Upper lobe of left lung (tissue), 4 donors: ENCODE results near the gene PDXP.

Source experiments
- CTCF ChIP-seq, 6 experiments: fragments of 450-650 bp in 4 of 6; fragments of 200-600 bp in 2 of 6; sonication (generic) in 2 of 6; IDR thresholded peaks; one replicate each; pipeline ENCODE4 v1.5.1; 2016 to 2019; ENCODE audit warnings: antibody characterized with exemption in 6 of 6
- EP300 ChIP-seq, 4 donors: sonication (generic); formaldehyde crosslinking; IDR thresholded peaks; one replicate each; pipeline ENCODE4 v1.5.1; 2017; ENCODE audit warnings: antibody characterized with exemption in 4 of 4, control low read depth in 2 of 4
- POLR2A ChIP-seq, 4 donors: fragments of 450-650 bp; IDR thresholded peaks; one replicate each; pipeline ENCODE4 v1.5.1; 2016 to 2017; ENCODE audit warnings: antibody characterized with exemption in 4 of 4, mild to moderate bottlenecking in 2 of 4
- POLR2AphosphoS5 ChIP-seq, 2 donors: sonication (generic); formaldehyde crosslinking; IDR thresholded peaks; one replicate each; pipeline ENCODE4 v1.5.1; 2017; ENCODE audit warnings: antibody characterized with exemption in 2 of 2

- TF ChIP-seq CTCF (IDR thresholded peaks at IDR 0.05) (no peak), EP300 (IDR thresholded peaks at IDR 0.05) (no peak), POLR2AphosphoS5 (IDR thresholded peaks at IDR 0.05) (no peak), POLR2A (IDR thresholded peaks at IDR 0.05) (no peak)
These were observed 7.9 kb upstream of the PDXP start for GRCh38 chr22:37650463-37651136.
